Activated CD4-positive, alpha-beta T cell treated with anti-CD3 and anti-CD28 coated beads for 36 hours (primary cell): ENCODE data around the gene IP6K3. TPM values are rescaled to one million over a fixed set of nuclear protein-coding genes. Genes with fewer than 3 reads are reported as not detected.

Experiments used
- ATAC-seq: fragments of 200-7000 bp; cut with Tn5 transposase; one replicate; pipeline ENCODE4 v1.10.0; 2021; ENCODE audit warnings: mild to moderate bottlenecking, moderate library complexity
- CTCF ChIA-PET: fragments of 350-600 bp; sonication (Branson Sonifier 250); formaldehyde crosslinking; loops from one replicate; lab custom pipeline; 2021; ENCODE audit warnings: antibody characterized with exemption; lab: Charles Lee
- POLR2A ChIA-PET: fragments of 350-600 bp; sonication (Branson Sonifier 250); formaldehyde crosslinking; loops from one replicate; lab custom pipeline; 2021; ENCODE audit warnings: antibody characterized with exemption, inconsistent platforms; lab: Charles Lee
- DNase-seq: peaks from one replicate; pipeline ENCODE4 v3.0.0-alpha.2; 2020
- H3K27ac Mint-ChIP-seq: one replicate; pipeline ENCODE4 v1.8.0; 2021; ENCODE audit warnings: mixed read lengths
- H3K27me3 Mint-ChIP-seq: one replicate; pipeline ENCODE4 v1.8.0; 2021; ENCODE audit warnings: mixed read lengths
- H3K36me3 Mint-ChIP-seq: one replicate; pipeline ENCODE4 v1.8.0; 2021; ENCODE audit warnings: low read depth, mixed read lengths
- H3K4me1 Mint-ChIP-seq: one replicate; pipeline ENCODE4 v1.8.0; 2021; ENCODE audit warnings: mixed read lengths
- H3K4me3 Mint-ChIP-seq: one replicate; pipeline ENCODE4 v1.8.0; 2021; ENCODE audit warnings: mild to moderate bottlenecking, moderate library complexity, mixed read lengths
- H3K9me3 Mint-ChIP-seq: one replicate; pipeline ENCODE4 v1.8.0; 2021; ENCODE audit warnings: low read depth, mixed read lengths
- intact Hi-C, 2 experiments: fragments of 100-400 bp; cut with DNase I in 1 of 2; cut with micrococcal nuclease in 1 of 2; formaldehyde crosslinking; loops; one replicate each; pipeline versions ENCODE4 v1.14.2 to v1.15.1; 2022 to 2024; cut with DNase I, micrococcal nuclease
- total RNA-seq, 2 experiments: library from RNA; stranded (reverse); gene quantifications; one replicate each; pipeline ENCODE4 v1.2.3, GENCODE V29; 2021

Gene IP6K3
- total RNA-seq, 2 experiments from 2014 or later = not detected

GRCh38 chr6:33678932-33679490 is 67.7 kb downstream of the IP6K3 start:
- POLR2A ChIA-PET = no interaction called here
- intact Hi-C loops = no loop called here
- Mint-ChIP-seq H3K27me3 (no peaks in the 10 kb centered on the region), H3K4me3 (no peak overlapping the region), H3K4me1 (peaks cover 17% of the 10 kb centered on the region), H3K9me3 (no peaks in the 10 kb centered on the region), H3K27ac (no peak overlapping the region), H3K36me3 (peaks cover 54% of the 10 kb centered on the region)
- DNase-seq (no peak), ATAC-seq (no peak)
- CTCF ChIA-PET = interaction anchor here (1.7 kb wide), 1 partner anchor 22 kb away, joined by 4 read pairs; no protein-coding TSS in a partner anchor

- no peak overlapping the region for H3K27ac Mint-ChIP-seq
- no peak overlapping the region for H3K4me3 Mint-ChIP-seq
- no peaks in the 10 kb centered on the region for H3K27me3 Mint-ChIP-seq
- peaks cover 50% of the 10 kb centered on the region for H3K36me3 Mint-ChIP-seq
- intact Hi-C loops = no loop called here
- ATAC-seq = no peak
- POLR2A ChIA-PET = no interaction called here
- CTCF ChIA-PET = interaction anchor here (1.7 kb wide), 1 partner anchor 22 kb away, joined by 4 read pairs; no protein-coding TSS in a partner anchor
- no peaks in the 10 kb centered on the region for H3K9me3 Mint-ChIP-seq
- peaks cover 12% of the 10 kb centered on the region for H3K4me1 Mint-ChIP-seq
- DNase-seq = no peak
These were observed 68.3 kb downstream of the IP6K3 start for GRCh38 chr6:33678233-33678931.

- H3K9me3 Mint-ChIP-seq = no peaks in the 10 kb centered on the region
- CTCF ChIA-PET = no interaction called here
These were observed 69.0 kb downstream of the IP6K3 start for GRCh38 chr6:33677689-33678088.

GRCh38 chr6:33677143-33677660 is 69.5 kb downstream of the IP6K3 start:
- Mint-ChIP-seq H3K4me1 (peaks cover under 1% of the 10 kb centered on the region), H3K27me3 (no peaks in the 10 kb centered on the region), H3K36me3 (peaks cover 49% of the 10 kb centered on the region), H3K27ac (no peak overlapping the region), H3K4me3 (no peak overlapping the region), H3K9me3 (no peaks in the 10 kb centered on the region)
- no peak for ATAC-seq
- POLR2A ChIA-PET = no interaction called here
- no peak for DNase-seq
- CTCF ChIA-PET = no interaction called here
- intact Hi-C loops = no loop called here

More at GRCh38 chr6:33677689-33678088, 69.0 kb downstream of the IP6K3 start:
- H3K36me3 Mint-ChIP-seq = peaks cover 48% of the 10 kb centered on the region
- no peak for ATAC-seq
- no peak overlapping the region for H3K27ac Mint-ChIP-seq
- peaks cover 5% of the 10 kb centered on the region for H3K4me1 Mint-ChIP-seq
- DNase-seq = no peak
- H3K27me3 Mint-ChIP-seq = no peaks in the 10 kb centered on the region
- no peak overlapping the region for H3K4me3 Mint-ChIP-seq
- POLR2A ChIA-PET = no interaction called here
- intact Hi-C loops = no loop called here

DNA sequence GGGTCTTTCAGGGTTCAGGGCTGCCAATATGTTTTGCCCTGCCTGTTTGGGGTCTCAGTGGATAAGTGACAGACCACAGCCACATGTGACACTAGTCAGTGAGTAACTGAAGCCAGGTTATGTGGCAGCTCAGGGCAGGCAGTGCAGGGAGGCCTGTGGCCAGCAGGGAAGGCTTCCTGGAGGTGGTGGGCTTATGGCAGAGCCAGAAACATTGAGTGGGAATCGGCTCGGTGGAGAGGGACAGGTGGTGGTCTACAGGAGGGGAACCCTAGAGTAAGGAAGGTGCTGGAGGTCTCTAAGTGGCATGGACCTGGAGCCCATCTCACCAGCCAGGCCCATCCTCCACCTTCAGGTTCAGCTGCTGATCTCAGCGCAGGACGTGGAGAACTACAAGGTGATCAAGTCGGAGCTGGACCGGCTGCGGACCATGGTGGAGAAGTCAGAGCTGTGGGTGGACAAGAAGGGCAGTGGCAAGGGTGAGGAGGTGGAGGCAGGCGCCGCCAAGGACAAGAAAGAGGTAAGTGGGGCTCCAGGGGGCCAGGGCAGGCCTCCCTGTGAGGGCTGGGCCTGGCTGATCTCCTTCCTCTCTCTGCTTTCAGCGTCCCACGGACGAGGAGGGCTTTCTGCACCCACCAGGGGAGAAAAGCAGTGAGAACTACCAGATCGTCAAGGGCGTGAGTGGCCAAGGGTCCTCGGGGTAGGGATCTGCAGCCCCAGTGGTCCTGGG is 70.1 kb downstream of the IP6K3 start:
- intact Hi-C loops = no loop called here
- DNase-seq (no peak), ATAC-seq (no peak)
- POLR2A ChIA-PET = no interaction called here
- H3K4me3 Mint-ChIP-seq = no peak overlapping the region
- H3K27ac Mint-ChIP-seq = no peak overlapping the region
- H3K27me3 Mint-ChIP-seq = no peaks in the 10 kb centered on the region
- no peaks in the 10 kb centered on the region for H3K4me1 Mint-ChIP-seq
- no peaks in the 10 kb centered on the region for H3K9me3 Mint-ChIP-seq
- CTCF ChIA-PET = no interaction called here
- H3K36me3 Mint-ChIP-seq = peaks cover 55% of the 10 kb centered on the region

- intact Hi-C loops = no loop called here
- ATAC-seq = no peak
- CTCF ChIA-PET = no interaction called here
- no peak for DNase-seq
- Mint-ChIP-seq H3K4me3 (no peak overlapping the region), H3K27ac (no peak overlapping the region), H3K27me3 (no peaks in the 10 kb centered on the region), H3K4me1 (no peaks in the 10 kb centered on the region), H3K9me3 (no peaks in the 10 kb centered on the region), H3K36me3 (peaks cover 52% of the 10 kb centered on the region)
- POLR2A ChIA-PET = no interaction called here
These were observed 70.7 kb downstream of the IP6K3 start for GRCh38 chr6:33675968-33676367.

GRCh38 chr6:33673851-33674250 is 72.9 kb downstream of the IP6K3 start:
- intact Hi-C loops = no loop called here
- no peak overlapping the region for H3K27ac Mint-ChIP-seq
- no peaks in the 10 kb centered on the region for H3K9me3 Mint-ChIP-seq
- POLR2A ChIA-PET = no interaction called here
- H3K4me1 Mint-ChIP-seq = peaks cover 6% of the 10 kb centered on the region
- CTCF ChIA-PET = interaction anchor here (1.0 kb wide), 1 partner anchor 35 kb away, joined by 3 read pairs; no protein-coding TSS in a partner anchor
- peaks cover 47% of the 10 kb centered on the region for H3K36me3 Mint-ChIP-seq
- ATAC-seq (no peak), DNase-seq (no peak)
- H3K4me3 Mint-ChIP-seq = no peak overlapping the region
- H3K27me3 Mint-ChIP-seq = no peaks in the 10 kb centered on the region

DNA sequence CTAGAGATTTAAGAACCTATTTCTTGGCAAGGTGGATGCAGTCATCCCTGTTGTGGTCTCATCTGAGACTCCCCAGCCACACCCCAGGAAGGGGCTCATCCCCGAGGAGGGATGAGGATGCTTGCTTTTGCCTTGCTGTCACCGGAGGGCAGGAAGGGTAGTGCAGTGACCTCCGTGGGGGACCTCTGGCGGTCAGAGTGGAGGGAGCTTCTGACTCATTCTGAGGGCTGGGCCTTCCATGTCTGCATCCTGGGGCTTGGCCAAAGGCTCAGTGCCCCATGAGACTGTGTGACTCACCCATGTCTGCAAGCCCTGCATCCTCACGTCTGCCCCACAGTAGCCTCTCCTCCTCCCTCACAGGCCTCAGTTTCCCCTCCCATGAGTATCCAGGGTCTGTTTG is 73.9 kb downstream of the IP6K3 start:
- no peak for ATAC-seq
- H3K36me3 Mint-ChIP-seq = peaks cover 50% of the 10 kb centered on the region

DNA sequence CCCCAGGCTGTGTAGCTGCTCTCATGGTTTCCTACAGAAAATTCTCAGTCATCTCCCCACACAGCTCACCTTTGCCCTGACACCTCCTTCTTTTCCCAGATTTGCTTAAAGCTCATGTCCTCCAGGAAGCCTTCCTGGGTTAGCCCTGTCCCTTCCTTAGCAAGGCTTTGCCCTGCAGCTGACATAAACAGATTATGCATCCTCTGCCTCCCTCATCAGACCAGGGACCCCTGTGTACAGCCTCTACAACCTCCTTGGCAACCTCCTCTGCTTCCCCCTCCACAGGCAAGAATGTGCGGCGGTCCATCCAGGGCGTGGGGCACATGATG is 75.0 kb downstream of the IP6K3 start:
- intact Hi-C loops = no loop called here
- no peak overlapping the region for H3K4me3 Mint-ChIP-seq
- CTCF ChIA-PET = no interaction called here

More for the DNA sequence above, 73.9 kb downstream of the IP6K3 start:
- Mint-ChIP-seq H3K4me3 (no peak overlapping the region), H3K27ac (no peak overlapping the region), H3K9me3 (no peaks in the 10 kb centered on the region), H3K27me3 (no peaks in the 10 kb centered on the region), H3K4me1 (peaks cover 16% of the 10 kb centered on the region)
- intact Hi-C loops = no loop called here
- DNase-seq = no peak
- ChIA-PET POLR2A (no interaction called here), CTCF (interaction anchor here (1.0 kb wide), 1 partner anchor 36 kb away, joined by 3 read pairs; no protein-coding TSS in a partner anchor)

More for the DNA sequence above, 75.0 kb downstream of the IP6K3 start:
- Mint-ChIP-seq H3K36me3 (peaks cover 42% of the 10 kb centered on the region), H3K4me1 (peaks cover 16% of the 10 kb centered on the region), H3K27me3 (no peaks in the 10 kb centered on the region), H3K27ac (no peak overlapping the region), H3K9me3 (no peaks in the 10 kb centered on the region)
- ATAC-seq (no peak), DNase-seq (no peak)
- POLR2A ChIA-PET = no interaction called here
